ENCODE data around the gene ATP2C2.

The ATP2C2 gene

DNA sequence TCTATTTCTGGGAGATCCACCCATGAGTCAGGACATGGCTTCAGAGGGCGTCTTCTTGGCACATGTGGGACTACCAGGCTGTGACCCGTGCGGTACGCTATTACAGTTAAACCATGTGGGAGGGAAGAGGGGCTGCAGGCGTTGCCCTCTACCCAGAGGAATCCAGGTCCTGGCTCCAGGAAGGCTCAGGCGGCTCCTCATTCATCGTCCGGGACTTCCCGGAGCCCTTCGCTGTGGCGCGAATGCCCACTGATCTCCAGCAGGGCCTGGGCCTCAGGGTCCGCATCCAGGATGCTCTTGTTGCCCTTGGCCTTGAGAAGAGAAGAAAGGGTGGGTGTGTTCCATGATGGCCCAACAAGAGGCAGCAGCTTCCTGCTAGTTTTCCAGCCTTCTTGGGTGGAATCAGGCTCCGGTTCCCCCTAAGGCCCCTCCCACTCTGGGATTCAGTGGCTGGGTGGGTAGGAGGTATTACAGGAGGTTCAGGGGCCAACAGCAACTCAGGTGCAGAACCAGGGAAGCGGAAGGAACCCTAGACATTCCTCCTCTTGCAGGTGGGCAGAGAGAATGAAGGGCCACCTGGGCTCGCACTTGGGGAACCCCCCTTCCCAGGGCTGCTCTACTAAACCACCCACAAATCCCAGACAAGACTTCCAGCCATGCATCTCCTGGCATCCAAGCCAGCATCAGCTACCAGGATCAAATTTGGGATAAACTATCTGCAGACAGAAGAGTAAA, 111.5 kb downstream of the ATP2C2 start:
- no peak for DNase-seq

DNA sequence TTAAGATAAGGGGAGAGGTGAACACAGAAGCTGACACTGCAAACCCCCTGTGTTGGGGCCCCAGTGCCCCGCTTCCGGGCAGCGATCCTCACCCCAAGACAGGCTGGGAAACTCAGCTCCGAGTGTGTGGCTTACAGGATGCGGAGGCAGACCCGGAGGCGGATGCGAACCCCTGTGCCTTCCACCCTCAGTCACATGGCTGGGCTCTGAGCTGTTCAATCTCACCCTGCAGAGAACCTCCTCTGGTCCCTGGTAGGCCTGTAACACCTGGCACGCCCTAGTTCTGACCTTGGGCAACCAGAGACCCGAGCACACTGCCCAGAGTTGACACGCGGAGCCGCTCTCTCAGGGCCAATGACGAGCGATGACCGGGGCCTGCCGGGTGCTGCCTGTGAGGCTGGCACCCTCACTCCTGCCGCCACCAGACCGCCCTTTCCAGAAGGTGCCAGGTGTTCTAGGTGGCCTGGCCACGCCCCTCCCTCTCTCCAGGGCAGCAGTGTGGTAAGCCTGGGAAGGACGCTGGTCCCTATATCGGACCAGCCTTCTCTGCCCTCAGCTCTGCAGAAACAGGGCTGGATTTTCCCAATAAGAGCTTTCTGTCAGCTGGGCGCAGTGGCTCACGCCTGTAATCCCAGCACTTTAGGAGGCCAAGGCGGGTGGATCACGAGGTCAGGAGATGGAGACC, 112.9 kb downstream of the ATP2C2 start:
- no peak for DNase-seq

DNA sequence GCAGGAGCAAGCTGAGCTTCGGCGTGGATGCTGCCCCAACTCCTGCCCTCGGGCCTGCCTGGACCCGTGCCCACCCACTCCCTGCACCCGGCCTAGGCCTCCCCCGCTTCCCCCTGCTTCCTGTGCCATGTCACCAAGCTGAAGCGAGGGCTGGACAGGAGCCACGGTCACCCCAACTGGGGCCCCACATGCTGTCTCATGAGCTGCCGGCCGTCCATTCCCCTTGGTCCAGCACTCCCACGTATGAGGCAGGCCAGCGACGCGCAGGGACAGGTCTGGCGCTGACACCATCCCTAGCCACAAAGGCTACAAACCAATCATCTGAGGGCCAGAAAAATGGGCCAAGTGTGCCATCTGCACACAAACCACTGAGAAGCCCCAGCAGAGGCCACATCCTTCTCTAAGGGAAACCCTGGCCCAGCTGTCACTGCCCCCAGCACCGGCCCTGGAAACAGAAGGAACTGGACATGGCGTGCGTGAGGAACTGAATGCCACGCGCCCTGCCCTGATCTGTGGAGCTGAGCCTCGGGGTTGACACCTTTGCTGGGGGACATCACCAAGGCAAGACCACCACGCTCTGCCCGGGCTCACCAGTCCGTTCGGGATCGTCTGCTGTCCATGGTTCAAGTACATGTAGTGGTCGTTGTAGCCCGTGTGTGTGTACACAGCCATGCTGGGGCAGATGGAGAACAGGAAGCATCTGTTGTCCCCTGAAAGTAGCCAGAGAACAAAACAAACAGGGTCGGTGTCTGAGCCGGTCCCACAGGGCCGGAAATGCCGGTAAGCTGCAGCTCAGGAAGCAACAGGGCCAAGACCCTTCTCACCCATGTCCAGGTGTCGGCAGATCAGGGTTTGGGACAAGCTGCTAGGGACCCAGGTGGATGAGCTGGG, 113.9 kb downstream of the ATP2C2 start:
- no peak for DNase-seq

DNA sequence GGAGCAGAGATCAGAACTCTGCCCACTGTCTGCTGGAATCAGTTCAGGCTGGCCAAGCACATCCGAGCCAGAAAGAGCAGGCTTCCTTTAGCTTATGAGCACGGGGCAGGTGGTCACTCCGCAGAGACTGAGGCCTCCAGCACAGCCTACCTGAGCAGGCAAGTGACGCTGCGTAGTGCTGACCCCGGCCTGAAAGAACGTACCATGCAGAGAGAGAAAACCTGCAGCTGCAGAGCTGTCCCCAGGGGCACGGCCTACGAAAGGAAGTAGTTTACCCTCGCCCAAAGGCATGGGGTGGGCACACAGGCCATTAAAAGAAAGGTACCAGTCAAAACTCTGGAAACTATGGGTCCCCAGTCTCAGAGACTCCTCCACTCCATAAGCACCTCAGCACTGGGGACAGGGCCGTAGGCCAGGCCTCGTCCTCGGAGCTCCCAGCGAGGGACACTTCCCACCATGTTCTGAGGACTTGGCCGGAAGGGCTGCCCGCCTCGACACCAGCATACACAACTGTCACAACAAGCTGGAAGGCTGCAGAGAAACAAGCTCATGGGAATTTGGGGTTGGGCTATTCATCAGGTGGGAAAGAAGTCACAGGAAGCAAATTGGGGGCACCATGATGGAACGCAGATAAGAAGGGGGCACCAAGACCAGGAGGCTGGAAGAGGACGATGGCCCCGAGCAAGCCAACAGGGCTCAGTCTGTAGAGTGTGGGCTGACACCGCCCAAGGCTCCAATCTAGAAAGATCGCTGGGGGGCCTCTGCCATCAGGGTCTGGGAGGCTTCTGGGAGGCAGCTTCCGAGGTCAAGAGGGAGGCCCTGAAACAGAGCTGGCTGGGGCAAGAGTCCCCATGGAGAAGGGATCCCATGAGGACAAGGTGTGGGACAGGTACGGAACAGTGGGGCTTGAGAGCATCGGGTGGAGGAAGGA, 114.9 kb downstream of the ATP2C2 start:
- DNase-seq: no peak

DNA sequence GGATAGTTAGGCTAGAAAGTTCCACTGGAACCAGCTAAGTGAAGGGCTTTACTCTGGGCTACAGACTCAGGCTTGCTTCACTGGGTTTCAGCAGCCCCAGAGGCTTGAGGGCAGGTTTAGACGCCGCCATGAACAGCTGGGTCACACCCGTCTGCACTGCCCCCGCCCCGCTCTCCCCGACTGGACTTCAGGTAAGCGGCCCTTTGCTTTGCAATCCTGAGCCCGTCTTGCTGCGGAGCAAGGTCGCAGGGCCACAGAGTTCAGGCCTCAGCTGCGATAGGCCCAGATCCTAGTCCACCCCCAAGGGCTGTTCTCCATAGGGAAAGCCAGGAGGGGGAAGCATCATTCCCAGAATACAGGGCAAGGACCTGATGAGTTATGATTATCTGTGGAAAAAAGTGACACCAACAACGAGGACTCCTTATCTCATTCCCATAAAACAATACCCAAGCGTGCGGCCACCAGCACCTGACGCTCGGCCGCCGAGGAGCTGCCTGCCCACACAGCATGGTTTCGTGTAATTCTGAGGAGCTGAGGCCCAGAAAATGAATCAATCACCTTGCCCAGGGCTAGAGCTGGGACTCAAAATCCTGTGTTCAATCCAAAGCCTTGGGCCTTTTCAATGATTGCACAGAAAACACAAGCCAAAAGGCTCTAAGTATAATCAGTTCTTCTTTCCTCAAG, 115.7 kb downstream of the ATP2C2 start:
- DNase-seq: no peak

DNA sequence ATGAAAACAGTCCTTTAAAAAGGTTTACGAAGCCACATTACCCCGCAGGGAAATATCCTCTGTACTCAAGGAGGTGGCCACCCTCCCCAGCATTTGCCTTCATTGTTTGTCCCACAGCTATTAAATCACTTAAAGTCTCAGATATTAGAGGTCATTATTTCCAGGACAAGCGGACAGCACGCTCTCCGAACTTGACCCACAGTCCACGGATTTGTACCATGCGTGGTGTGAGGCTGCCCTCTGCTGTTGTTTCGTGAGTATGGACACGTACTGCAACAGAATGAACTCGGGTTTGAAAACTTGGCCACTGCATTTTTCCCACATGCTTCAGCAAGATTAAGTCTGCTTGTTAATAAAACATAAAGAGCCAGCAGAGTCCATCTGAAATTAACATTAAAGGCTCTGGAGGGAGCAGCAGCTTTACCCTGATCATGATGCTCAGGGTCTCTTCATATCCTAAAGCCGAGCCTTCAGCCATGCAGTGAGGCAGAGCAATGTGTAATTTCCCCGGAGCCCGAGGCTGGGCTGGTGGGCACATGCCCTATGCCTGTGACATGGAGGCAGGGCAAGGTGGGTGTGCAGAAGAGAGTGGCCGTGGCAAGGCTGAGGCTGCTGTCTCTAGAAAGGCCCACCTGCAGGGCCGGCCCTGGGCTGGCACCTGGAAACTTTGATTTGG, 116.4 kb downstream of the ATP2C2 start:
- DNase-seq: no peak

DNA sequence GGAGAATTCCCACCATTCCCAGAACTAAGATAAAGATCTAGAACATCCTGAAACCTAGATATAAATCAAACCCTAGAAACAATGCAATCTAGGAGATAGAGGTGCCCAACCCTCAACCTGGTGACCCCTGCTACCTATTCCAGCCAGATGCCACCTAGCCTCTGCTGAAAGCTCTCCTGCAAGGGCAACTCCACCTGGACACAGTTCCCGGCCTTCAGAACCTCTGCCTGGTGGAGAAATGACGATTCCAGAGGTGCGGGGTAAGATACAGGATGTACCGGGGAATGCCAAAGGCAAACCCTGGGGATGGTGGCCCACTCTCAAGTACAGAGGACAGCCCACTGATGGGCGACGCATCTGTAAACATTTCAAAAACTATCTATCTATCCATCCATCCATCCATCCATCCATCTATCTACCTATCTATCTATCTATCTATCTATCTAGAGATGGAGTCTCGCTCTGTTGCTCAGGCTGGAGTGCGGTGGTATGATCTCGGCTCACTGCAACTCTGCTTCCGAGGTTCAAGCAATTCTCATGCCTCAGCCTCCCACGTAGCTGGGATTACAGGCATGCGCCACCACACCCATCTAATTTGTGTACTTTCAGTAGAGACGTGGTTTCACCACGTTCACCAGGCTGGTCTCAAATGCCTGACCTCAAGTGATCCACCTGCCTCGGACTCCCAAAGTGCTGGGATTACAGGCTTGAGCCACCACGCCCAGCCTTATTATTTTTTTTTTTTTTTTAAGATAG, 117.1 kb downstream of the ATP2C2 start:
- DNase-seq: no peak

DNA sequence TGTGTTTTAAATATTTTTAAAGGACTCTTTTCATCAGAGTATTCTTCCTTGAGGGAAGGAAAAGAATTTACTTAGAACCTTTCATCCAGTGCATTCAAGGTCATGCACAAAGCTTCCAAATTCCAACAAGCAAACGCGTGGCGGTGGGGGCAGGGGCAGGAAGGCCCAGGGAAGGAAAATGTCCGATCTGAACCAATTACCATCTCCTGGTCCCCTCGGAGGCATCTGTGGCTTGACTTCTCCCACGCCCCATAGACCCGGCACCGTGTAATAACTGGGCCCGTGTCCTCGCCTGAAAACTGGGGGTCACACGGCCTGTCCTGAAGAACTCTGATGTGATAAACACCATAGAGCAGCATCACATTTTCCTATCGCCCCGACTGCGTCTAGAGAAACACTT, 117.8 kb downstream of the ATP2C2 start:
- no peak for DNase-seq

DNA sequence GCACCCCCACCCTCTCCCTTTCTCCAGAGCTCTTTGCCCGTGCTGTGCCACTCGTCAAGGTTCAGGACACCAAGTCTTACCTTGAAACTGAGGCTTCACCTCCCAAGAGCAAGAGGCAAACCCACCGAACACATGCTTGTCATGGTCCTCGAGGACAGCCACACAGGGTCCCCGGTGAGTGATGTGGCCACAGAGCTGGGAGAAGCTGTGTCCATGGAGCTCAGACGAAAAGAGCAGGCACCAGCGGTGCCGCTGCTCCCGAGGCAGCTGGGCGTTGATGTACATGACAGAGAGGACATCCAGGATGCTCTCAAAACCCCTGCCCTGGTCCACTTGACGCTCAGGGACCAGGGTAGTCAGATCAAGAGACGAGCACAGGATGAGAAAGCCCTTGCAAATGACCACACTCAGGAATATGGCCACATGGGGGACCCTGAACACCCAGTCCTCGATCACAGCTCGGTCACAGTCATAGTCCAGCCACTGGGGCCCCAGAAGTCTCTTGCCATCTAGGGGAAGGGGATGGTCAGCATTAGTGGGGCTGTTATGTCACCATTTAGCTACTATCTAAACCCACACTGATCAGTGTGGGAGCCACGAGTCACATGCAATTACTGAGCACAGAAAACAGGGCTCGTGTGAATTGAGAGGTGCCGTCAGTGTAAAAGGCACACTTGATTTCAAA, 118.4 kb downstream of the ATP2C2 start:
- DNase-seq: no peak

DNA sequence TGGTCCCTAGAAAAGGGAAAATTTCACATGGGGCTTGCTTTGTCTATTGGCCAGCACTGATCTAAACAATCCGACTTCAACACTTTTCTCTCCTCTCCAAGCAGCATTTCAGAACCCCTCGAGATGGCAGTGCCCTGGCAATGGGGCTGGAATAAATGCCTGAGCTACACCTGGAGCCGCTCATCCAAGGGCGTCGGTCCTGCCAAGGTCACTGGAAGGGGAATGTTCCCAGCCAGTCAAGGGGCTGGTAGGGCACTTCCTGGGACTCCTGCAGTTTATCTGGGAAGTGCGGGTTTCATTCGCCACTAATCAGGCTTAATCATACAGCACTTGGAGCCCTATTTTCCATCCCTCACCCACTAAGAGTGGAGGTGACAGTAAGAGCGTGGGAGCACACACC, 119.0 kb downstream of the ATP2C2 start:
- no peak for DNase-seq

DNA sequence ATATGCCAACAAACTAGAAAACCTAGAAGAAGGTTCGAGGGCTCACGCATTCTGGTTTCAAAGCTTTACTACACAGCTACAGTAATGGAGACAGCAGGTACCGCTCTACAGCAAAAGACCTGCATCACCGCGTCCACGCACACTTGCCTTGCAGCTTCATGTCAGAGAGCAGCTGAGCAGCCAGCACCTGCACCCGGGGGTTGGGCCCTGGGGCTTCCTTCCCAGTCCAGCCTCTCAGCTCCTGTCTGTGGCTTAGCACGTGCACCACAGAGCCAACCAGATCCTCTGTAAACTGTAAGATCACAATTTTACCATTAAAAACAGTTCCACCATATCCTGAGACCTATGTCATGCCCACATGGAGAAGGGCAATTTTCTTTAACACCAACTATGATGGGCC, 120.8 kb downstream of the ATP2C2 start:
- DNase-seq: no peak

DNA sequence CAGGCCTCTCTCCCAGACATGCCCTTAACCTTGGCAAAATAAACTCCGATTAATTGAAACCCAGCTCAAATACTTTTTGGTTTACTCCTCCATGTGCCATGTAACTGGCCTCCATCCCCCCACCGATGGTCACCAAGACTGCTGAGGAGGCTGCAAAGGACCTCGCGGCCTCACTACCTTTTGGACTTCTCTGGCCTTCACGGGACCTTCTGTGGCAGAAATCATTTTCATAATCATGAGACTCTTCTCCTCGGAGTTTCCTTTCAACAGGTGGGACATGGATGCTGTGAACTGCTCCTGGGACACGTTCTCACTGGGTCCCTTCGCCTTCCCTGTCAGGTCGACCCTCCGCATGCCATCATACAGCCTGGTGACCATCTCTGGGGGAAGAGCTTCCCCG, 127.2 kb downstream of the ATP2C2 start:
- no peak for DNase-seq

DNA sequence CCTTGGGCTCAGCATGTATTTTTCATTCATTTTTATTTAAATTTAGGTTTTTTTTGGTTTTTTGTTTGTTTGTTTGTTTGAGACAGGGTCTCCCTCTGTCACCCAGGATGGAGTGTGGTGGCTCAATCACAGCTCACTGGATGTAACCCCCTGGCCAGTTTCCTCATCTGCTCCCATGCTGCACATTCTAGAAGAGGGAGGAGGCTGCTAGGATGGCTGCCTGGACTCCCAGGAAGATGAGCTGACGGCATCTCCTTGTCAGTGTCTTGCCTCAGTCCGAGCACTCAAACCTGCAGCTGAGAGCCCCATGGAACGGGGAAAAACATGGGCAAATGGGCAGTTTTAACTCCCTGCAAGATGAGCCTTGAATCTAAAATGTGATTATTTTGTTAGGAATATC, 128.7 kb downstream of the ATP2C2 start:
- DNase-seq: no peak

DNA sequence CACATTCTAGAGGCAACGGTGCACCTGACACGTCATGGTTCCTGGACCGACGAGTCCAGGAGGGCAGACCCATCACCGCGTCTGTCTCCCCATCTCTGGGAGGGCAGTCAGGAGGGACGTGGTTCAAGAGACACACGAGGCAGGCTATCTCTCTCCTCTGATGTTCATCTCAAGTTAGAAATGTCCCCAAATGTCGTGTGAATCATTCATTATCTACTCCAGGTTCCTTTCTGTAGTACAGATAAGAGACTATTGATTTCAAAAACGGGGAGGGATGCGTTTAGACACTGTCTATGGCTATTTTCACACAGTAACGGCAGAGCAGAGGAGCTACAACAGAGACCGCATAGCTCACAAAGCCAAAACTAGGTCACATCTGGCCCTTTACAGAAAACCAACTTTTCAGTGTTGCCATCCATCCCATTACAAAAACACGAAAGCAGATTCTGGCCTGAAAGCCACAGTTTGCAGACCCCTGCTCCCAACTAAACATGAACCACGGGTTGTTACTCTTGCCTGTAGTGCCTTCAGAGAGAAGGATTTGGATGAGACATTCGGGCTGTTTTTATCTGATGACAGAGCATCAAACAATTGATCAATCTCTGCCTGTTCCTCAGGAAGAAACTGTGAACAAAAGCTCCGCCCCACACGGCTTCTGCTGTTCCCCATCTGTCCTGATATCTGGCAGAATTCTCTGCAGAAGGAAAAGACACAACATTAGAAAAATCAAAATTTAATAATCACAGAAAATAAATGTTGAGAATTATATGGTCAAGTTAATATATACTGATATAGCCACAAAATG, 129.3 kb downstream of the ATP2C2 start:
- no peak for DNase-seq

DNA sequence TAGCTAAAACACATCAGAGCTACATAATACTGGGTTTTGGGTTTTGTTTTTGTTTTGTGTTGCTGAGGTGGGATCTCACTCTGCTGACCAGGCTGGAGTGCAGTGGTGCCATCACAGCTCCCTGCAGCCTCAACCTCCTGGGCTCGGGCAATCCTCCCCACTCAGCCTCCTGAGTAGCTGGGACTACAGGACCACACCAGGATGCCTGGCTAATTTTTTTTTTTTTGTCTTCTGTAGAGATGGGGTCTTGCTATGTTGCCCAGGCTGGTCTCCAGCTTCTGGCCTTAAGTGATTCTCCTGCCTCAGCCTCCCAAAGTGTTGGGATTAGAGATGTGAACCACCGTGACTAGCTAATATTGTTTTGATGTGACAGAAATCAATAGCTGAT, 129.9 kb downstream of the ATP2C2 start:
- DNase-seq: no peak

DNA sequence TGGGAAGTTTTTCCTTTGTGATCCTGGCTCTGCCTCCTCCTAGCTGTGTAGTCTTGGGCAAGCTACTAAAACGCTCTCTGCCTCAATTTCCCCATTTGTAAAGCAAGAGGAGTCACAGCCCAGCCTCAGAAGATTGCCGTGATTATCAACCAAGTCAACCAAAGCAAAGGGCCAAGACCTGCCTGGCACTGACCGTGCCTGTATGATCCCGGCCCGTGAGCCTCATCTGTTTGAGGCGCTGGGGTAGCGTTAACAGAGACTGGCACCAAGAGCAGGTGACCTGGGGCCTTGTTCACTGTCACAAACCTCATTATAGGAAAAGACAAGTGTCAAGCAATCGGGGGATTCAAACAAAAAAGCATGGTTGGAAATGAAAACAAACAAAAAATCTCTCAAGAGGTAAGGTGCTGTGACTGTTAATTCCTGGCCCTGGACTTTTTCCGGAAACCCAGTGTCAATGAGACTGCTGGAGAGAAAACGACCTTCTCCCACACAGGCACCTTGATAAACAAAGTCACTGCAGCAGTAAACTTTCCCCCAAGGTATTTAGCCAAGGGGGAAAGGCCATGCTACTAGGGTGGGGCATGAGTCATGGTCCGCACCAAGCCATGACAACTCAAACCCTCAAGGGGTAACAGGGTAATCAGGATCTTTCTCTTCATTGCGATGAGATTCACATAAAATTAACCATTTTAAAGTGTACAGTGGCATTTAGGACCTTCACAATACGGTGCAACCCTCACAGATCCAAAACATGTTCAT, 130.7 kb downstream of the ATP2C2 start:
- no peak for DNase-seq

DNA sequence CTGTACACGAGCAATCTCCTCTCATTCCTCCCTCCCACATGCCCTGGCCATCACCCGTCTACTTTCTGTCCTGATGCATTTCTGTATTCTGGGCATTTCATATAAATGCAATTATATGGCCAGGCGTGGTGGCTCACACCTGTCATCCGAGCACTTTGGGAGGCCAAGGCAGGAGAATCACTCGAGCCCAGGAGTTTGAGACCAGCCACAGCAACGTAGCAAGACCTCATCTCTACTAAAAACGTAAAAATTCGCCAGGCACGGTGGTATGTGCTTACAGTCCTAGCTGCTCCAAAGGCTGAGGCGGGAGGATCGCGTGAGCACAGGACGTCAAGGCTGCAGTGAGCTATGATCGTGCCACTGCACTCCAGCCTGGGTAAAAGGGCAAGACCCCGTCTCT, 131.3 kb downstream of the ATP2C2 start:
- no peak for DNase-seq

DNA sequence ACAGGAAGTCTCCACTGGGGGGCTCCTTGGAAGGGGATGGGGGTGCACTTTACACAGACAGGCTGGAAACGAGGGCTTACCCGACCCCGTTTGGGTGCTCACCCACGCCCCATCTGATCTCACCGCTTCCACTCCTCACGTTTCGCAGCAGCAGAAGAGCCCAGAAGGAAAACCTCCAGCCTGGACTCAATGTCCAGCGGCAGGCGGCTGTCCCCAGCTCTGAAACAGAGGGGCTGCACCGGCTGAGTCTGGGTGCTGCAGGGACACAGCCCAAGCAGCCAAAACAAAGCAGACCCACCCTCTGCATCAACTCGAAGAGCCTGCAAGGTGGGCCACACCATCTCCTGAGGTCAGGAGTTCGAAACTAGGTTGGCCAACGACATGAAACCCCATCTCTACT, 132.2 kb downstream of the ATP2C2 start:
- DNase-seq: no peak

Data from NCI-H226 (cell line).